Activated B cell treated with CpG ODN at 0.5 μM for 24 hours (primary cell): ENCODE data around the gene DLG2. TPM values are rescaled to one million over a fixed set of nuclear protein-coding genes. Genes with fewer than 3 reads are reported as not detected.

Experiments
- ATAC-seq: fragments of 200-7000 bp; cut with Tn5 transposase; one replicate; pipeline ENCODE4 v1.10.0; 2021; ENCODE audit warnings: low read depth, mild to moderate bottlenecking, moderate library complexity
- CTCF ChIA-PET: fragments of 350-600 bp; sonication (Branson Sonifier 250); formaldehyde crosslinking; loops from one replicate; lab custom pipeline; 2021; ENCODE audit warnings: antibody characterized with exemption; lab: Charles Lee
- POLR2A ChIA-PET: fragments of 350-600 bp; sonication (Branson Sonifier 250); formaldehyde crosslinking; loops from one replicate; lab custom pipeline; 2021; ENCODE audit warnings: antibody characterized with exemption; lab: Charles Lee
- DNase-seq: peaks from one replicate; pipeline ENCODE4 v3.0.0; 2022
- H3K27ac Mint-ChIP-seq: one replicate; pipeline ENCODE4 v1.8.0; 2020; ENCODE audit warnings: mixed read lengths
- H3K27me3 Mint-ChIP-seq: one replicate; pipeline ENCODE4 v1.8.0; 2021; ENCODE audit warnings: mixed read lengths
- H3K36me3 Mint-ChIP-seq: one replicate; pipeline ENCODE4 v1.8.0; 2021; ENCODE audit warnings: low read depth, mixed read lengths
- H3K4me1 Mint-ChIP-seq: one replicate; pipeline ENCODE4 v1.8.0; 2021; ENCODE audit warnings: mixed read lengths
- H3K4me3 Mint-ChIP-seq: one replicate; pipeline ENCODE4 v1.8.0; 2020; ENCODE audit warnings: mild to moderate bottlenecking, mixed read lengths
- H3K9me3 Mint-ChIP-seq: one replicate; pipeline ENCODE4 v1.8.0; 2020; ENCODE audit warnings: mixed read lengths
- intact Hi-C: fragments of 100-400 bp; cut with micrococcal nuclease; formaldehyde crosslinking; loops from one replicate; pipeline ENCODE4 v1.15.1; 2024
- total RNA-seq: library from RNA; stranded (reverse); gene quantifications from 2 replicates; pipeline ENCODE4 v1.2.3, GENCODE V29; 2022
- TF ChIP-seq, protein P1 (sequence below): fragments of 200-600 bp; IDR thresholded peaks from one replicate; pipeline ENCODE4 v1.8.0; 2022; ENCODE audit warnings: antibody characterized with exemption, mild to moderate bottlenecking

Gene DLG2
- total RNA-seq, 1 donor from 2014 or later, result 2.7 TPM

DNA sequence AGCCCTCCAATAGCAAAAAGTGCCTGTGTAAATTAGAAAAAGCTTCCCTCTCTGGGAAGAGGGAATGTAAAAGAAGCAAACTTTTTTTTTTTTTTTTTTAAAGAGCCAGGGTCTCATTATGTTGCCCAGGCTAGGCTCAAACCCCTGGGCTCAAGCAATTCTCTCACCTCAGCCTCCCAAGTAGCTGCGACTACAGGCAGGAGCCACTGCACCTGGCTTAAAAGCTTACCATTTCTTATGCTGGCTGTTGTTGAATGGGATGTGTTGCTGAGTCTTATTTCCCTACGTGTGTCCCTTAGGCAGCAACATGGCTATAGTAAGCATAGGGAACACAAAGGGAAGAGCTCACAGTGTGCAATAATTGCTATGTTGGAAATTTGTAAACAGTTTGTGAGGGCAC is 2115.5 kb downstream of the DLG2 start:
- Mint-ChIP-seq H3K4me1 (no peaks in the 10 kb centered on the region), H3K9me3 (peaks cover 2% of the 10 kb centered on the region), H3K36me3 (no peaks in the 10 kb centered on the region), H3K4me3 (no peak overlapping the region), H3K27me3 (peaks cover 2% of the 10 kb centered on the region), H3K27ac (no peak overlapping the region)
- intact Hi-C loops, result no loop called here
- no peak for ATAC-seq
- POLR2A ChIA-PET, result no interaction called here
- no peak for DNase-seq
- TF ChIP-seq, protein P1, sequence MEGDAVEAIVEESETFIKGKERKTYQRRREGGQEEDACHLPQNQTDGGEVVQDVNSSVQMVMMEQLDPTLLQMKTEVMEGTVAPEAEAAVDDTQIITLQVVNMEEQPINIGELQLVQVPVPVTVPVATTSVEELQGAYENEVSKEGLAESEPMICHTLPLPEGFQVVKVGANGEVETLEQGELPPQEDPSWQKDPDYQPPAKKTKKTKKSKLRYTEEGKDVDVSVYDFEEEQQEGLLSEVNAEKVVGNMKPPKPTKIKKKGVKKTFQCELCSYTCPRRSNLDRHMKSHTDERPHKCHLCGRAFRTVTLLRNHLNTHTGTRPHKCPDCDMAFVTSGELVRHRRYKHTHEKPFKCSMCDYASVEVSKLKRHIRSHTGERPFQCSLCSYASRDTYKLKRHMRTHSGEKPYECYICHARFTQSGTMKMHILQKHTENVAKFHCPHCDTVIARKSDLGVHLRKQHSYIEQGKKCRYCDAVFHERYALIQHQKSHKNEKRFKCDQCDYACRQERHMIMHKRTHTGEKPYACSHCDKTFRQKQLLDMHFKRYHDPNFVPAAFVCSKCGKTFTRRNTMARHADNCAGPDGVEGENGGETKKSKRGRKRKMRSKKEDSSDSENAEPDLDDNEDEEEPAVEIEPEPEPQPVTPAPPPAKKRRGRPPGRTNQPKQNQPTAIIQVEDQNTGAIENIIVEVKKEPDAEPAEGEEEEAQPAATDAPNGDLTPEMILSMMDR, result no peak
- CTCF ChIA-PET, result no interaction called here

DNA sequence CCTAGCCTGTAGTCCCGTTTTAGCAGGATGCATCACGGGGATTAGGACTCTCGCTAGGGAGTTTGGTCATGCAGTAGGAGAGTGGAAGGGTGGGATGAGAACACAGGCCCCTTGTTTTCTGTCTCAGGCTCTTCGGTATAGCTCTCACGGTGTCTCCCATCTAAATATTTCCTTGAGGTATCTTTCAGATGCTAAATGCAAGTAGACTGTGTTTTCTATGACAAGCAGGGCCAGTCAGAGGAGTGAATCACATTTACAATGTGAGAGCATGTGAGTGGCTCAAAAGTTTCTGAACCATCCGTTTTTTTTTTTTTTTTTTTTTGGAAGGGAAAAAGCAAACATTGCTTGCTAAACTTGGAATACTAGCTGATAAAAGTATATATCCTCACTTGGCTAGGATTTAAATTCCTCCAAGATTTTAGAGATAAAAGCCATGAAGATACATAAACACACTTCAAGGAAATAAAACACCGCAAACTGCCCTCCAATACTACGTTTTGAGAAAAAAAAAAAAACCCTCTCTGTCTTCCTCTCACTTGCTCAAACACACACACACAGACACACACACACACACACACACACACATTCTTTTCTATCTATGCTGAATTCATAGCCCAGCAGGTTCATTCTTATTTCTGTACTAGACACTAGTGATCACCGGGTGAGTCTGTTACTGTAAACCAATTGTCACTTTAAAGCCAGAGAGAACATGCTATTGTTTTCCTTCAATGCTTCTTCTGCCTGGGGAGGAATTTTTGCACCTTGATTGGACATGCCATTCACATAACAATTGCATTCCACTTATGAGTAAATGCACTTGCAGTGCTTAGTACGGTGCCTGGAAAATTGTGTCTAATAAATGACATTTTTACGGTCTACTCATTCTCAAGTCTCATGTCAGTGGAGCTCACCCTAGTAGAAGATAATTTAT is 2116.3 kb downstream of the DLG2 start:
- CTCF ChIA-PET, result no interaction called here
- no peaks in the 10 kb centered on the region for H3K36me3 Mint-ChIP-seq

DNA sequence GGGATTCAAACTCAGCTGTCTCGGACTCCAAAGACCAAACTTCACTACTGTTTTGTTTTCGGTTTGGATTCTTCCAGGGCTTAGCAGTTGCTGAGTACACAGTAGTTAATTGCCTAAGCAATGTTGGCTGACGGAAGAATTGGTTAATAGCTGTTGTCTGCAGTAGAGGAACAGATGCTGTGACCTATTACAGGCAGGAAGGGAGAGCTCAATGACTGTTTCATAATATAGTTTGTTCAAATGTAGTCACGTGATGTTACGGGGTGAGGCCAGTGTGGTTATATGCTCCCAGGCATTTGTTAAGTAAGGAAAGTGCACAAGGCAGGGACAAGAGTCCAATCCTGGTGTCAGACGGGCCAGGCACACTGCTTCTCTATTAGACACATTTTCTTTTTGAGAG is 2118.3 kb downstream of the DLG2 start:
- Mint-ChIP-seq H3K4me3 (no peak overlapping the region), H3K36me3 (no peaks in the 10 kb centered on the region), H3K9me3 (peaks cover 2% of the 10 kb centered on the region), H3K27me3 (peaks cover 2% of the 10 kb centered on the region), H3K27ac (no peak overlapping the region), H3K4me1 (no peaks in the 10 kb centered on the region)
- DNase-seq (no peak), ATAC-seq (no peak)
- CTCF ChIA-PET, result no interaction called here
- POLR2A ChIA-PET, result no interaction called here
- TF ChIP-seq, protein P1, result no peak
- intact Hi-C loops, result no loop called here

More for the DNA sequence above, 2116.3 kb downstream of the DLG2 start:
- TF ChIP-seq, protein P1, result no peak
- H3K9me3 Mint-ChIP-seq, result peaks cover 2% of the 10 kb centered on the region
- ATAC-seq (no peak), DNase-seq (no peak)
- intact Hi-C loops, result no loop called here
- POLR2A ChIA-PET, result no interaction called here
- H3K4me3 Mint-ChIP-seq, result no peak overlapping the region
- no peak overlapping the region for H3K27ac Mint-ChIP-seq
- H3K4me1 Mint-ChIP-seq, result no peaks in the 10 kb centered on the region
- H3K27me3 Mint-ChIP-seq, result peaks cover 2% of the 10 kb centered on the region

DNA sequence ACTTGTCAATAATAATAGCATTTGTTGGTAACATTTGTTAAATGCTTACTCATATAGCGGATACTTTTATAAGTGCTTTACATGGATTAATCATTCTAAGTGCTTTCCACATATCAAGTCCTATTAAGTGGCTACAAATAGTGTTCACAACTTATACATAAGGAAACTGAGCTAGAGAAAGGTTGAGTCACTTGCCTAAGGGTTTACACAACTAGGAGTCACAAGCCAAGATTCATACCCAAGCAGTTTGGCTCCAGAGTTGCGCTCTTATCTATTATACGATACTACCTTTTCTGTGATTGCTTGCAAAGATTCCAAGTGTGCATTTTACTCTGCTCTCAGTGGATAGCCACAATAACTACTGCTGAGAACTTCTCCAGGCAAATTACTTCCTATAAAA is 2125.1 kb downstream of the DLG2 start:
- Mint-ChIP-seq H3K36me3 (no peaks in the 10 kb centered on the region), H3K27ac (no peak overlapping the region), H3K4me1 (no peaks in the 10 kb centered on the region), H3K27me3 (no peaks in the 10 kb centered on the region), H3K4me3 (no peak overlapping the region), H3K9me3 (no peaks in the 10 kb centered on the region)
- POLR2A ChIA-PET, result no interaction called here
- CTCF ChIA-PET, result no interaction called here
- intact Hi-C loops, result no loop called here
- TF ChIP-seq, protein P1, result no peak
- DNase-seq (no peak), ATAC-seq (no peak)

DNA sequence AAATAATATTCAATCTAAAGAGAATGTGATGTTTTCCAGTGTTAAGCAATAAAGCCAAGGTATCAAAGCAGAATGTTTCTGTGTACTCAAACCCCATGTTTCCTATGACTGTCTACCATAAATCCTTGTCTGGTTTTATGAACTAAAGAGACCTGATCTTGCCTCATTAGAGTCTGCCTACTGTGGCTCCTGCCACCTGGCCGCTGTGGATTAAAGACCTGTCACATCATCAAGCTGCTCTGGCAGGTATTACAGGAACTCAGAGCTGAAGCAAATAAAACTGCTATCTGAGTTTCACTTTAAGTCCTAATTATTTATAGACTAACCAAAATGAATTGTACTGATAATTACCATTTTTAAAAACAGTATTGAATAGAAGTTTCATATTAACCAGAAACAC is 2133.2 kb downstream of the DLG2 start:
- Mint-ChIP-seq H3K36me3 (no peaks in the 10 kb centered on the region), H3K4me3 (no peak overlapping the region), H3K4me1 (no peaks in the 10 kb centered on the region), H3K27ac (no peak overlapping the region), H3K27me3 (peaks cover 9% of the 10 kb centered on the region), H3K9me3 (no peaks in the 10 kb centered on the region)
- TF ChIP-seq, protein P1, result no peak
- intact Hi-C loops, result no loop called here
- ChIA-PET CTCF (no interaction called here), POLR2A (no interaction called here)
- ATAC-seq, result no peak
- no peak for DNase-seq
